Left kidney (tissue), 2 donors: Measurements from ENCODE around the gene PIGS. TPM values are rescaled to one million over a fixed set of nuclear protein-coding genes. Genes with fewer than 3 reads are reported as not detected.

Experiments
- DNase-seq: peaks from one replicate; pipeline ENCODE4 v3.0.0-alpha.2; 2013
- polyA plus RNA-seq: library from polyadenylated mRNA; unstranded; fragments of 120-200 nt; gene quantifications from one replicate; pipeline ENCODE4 v1.2.1, GENCODE V29; 2013; ENCODE audit not compliant: insufficient read length

PIGS gene
- polyA plus RNA-seq, 1 donor, result 101 TPM

DNA sequence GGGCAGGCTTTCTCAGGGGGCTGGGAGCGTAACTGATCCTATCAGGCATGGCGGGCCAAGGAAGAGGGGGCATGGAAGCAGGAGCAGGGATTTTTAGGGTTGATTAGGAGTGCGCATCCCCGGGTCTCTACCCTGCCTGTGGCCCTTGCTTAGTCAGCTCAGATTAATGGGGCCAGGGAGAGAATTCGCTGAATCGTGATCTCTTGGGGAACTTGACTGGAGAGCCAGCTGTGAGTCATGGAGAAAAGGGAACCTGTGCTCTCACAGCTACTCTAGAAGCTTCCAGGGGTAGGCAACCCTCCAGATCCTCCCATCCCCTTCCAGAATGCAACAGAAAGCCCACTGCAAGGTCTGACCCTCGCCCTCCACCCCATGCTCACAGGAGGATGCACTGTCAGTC, 61.5 kb downstream of the PIGS start:
- no peak for DNase-seq

DNA sequence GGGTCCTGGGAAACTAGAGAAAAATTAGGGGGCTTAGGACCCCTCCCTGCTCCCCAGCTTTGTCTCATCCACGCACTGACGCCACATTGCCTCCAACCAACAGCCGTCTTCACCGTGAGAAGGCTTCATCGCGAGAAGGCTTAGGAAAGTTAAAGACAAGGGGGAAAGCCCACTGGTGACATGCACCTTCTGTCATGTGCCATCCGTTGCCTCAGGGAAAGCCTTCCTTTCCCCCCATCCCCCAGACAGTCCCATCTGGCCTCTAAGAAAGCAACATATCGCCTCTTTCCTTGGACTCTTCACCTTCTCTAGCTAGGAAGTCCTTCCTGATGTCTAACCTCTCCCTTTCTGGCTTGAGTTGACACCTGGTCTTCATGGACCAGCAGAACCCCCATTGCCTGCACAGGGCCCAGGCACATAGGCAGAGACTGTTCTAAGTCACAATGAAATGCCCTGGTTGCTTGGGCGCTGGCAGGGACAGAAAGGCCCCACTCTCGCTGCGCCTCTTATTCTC, 63.1 kb downstream of the PIGS start:
- no peak for DNase-seq

DNA sequence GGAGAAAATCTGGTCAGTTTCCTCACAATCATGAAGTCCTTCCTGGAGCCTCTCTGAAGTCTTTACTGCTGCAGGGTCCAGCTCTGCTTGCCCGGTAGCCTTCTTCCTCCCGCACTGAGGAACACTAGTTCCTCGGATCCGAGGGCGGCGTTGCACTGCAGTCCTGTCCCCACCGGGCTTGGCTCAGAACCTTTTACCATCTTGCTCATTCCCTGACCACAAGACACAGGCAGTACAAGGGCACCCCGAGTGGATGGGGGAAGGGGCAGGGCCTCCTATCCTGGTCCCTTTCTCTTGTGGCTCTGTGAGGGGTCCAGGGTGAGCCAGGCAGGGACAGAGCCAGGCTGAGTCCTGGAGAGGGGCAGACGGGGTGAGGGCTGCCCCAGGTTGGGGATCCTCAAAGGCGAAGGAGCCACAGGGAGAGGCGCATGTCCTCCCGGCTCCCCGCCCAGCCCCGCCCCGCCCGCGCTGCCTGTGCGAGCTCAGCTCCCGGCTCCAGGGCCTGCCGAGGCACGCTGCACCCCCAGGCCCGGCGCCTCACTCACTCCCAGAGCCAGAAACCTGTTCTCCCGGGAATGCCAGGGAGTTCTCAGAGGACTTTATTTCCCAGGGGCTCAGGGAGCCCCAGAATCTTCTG, 63.6 kb downstream of the PIGS start:
- DNase-seq, result no peak

DNA sequence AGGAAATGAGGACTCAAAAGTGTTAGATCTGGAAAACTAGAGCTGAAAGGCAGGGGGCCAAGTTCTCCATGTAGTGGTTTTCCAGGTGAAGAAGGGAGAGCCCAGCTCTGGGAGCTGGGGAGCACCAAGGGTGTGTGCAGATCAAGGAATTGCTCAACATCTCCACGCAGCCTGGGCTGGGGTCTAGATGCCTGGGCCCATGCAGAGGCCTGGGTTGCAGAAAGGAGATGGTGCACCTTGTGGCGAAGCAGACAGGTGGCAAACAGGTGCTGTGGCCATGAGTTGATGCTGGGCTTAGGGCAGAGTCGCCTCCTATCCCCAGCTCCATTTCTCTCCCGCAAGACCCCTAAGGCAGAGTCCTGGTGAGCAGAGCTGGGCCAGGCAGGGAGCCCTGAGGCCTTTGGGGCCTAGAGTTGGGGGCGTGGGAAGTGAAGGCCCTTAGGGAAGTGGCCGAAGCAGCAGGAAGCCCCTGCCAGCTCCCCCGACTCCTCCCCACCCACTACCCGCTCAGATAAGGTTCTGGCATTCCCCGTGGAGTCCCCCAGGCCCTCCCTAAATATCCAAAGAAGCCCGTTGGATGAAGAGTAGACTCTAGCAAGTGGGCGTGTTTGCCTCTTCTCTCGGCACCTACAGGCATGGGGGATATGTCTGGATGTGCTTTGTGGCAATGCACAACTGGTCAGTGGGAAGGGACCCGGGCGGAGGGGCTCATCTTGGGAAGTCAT, 64.4 kb downstream of the PIGS start:
- no peak for DNase-seq

DNA sequence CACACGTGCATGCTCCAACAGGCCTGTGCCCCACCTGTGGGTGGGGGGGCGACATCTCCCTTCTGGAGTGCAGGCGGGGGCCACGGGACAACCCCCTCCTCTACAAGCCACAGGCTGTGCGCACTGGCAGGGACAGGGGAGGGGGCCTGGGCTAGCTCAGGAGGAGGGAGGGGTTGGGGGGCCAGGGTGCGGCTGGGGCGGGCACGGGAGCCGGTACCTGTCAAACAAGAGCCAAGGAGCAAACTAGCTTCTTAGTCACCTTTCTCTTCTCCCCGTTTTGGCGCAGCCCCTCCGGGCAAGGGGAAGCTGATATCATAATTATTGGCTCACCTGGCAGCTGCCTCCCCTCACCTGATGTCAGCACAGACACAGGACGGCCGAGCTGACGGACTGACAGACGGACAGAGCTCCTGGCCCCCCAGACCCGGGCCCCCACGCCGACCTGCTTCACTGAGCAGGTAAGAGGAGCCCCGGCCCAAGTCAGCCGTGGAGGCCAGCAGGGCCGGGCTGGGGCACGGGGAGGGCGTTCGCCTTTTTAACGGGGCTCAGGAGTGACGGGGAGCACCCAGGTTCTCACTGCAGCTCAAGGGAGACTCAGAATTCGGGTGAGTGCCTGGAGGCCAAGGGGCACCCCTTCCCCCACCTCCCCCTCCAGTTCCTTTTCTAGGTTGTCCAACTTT, 65.2 kb downstream of the PIGS start, which contains the start of gene FOXN1:
TSS of gene FOXN1 (plus strand) at position 363 of the 680 bp plus-strand sequence. CDS start 17,622 bp downstream, outside the sequence.
- no peak for DNase-seq

DNA sequence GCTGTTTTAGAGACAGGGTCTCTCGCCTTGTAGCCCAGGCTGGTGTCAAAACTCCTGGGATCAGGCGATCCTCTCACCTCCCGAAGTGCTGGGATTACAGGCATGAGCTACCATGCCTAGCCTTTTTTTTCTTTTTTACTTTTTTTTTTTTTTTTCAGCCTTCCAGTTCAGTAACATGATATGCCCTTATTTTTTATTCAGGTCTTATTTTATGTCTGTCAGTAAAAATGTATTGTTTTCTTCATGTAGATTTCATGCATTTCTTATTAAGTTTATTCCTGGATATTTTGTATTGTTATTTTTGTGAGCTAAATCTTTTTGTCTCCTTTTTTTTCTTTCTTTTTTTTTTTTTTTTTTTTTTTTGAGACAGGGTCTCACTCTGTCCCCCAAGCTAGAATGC, 67.9 kb downstream of the PIGS start:
- DNase-seq, result no peak

Other genes starting within 250 kb of the PIGS start
- 62.8 TPM for gene IFT20, start 236.1 kb downstream of the PIGS start, polyA plus RNA-seq
- gene TNFAIP1, start 235.8 kb downstream of the PIGS start, polyA plus RNA-seq, result 40.5 TPM
- 83.6 TPM for gene POLDIP2, start 214.0 kb downstream of the PIGS start, polyA plus RNA-seq
- gene SEBOX, start 206.3 kb downstream of the PIGS start, polyA plus RNA-seq, result not detected
- 20.5 TPM for gene VTN, start 201.2 kb downstream of the PIGS start, polyA plus RNA-seq
- gene SARM1, start 199.8 kb downstream of the PIGS start, polyA plus RNA-seq, result 16.6 TPM
- 17.4 TPM for gene SLC46A1, start 165.3 kb downstream of the PIGS start, polyA plus RNA-seq
- gene SLC13A2, start 97.9 kb downstream of the PIGS start, polyA plus RNA-seq, result 15.2 TPM
- gene FOXN1, start 65.2 kb downstream of the PIGS start, polyA plus RNA-seq, result 0.55 TPM
- gene UNC119, start 18.9 kb downstream of the PIGS start, polyA plus RNA-seq, result 56.8 TPM
- 24.6 TPM for gene ALDOC, start 5.4 kb upstream of the PIGS start, polyA plus RNA-seq
- 88.8 TPM for gene SPAG5, start 27.5 kb upstream of the PIGS start, polyA plus RNA-seq
- gene RSKR, start 42.7 kb upstream of the PIGS start, polyA plus RNA-seq, result 30.4 TPM
- 119 TPM for gene BLTP2, start 73.6 kb upstream of the PIGS start, polyA plus RNA-seq
- 76.6 TPM for gene SDF2, start 90.4 kb upstream of the PIGS start, polyA plus RNA-seq
- gene SUPT6H, start 90.7 kb upstream of the PIGS start, polyA plus RNA-seq, result 80.6 TPM
- gene PROCA1, start 140.4 kb upstream of the PIGS start, polyA plus RNA-seq, result 10.4 TPM
- gene RAB34, start 146.3 kb upstream of the PIGS start, polyA plus RNA-seq, result 181 TPM
- 871 TPM for gene RPL23A, start 148.5 kb upstream of the PIGS start, polyA plus RNA-seq
- 13.6 TPM for gene TLCD1, start 154.7 kb upstream of the PIGS start, polyA plus RNA-seq
- 11.2 TPM for gene NEK8, start 157.3 kb upstream of the PIGS start, polyA plus RNA-seq
- gene TRAF4, start 172.5 kb upstream of the PIGS start, polyA plus RNA-seq, result 108 TPM